ENCODE data around the gene ENC1.
A peak's percentile ranks its signal among the peaks of the same experiment; 100 is the strongest.

Gene ENC1

DNA sequence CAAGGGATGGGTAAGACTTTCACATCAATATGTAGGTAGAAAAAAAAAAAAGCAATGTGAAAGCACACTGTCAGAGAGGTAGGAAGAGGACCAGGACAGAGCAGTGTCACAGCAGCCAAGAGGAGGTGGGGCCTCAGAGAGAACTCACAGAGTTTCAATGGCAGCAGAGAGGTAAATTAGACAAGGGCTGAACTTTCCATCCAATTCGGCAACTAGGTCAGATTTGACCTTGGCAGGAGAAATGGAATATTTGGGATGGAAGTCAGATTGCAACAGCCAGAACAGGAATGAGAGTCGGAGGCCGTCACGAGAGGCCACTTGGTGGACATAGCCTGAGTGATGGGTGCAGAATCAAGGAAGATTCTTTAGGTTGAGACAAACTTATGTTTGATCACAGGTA is 57.7 kb downstream of the ENC1 start:
- no peaks in the 10 kb centered on the region for H3K9me3 ChIP-seq (ENCODE audit: insufficient read depth, low read length, severe bottlenecking)
- H3K4me1 ChIP-seq (ENCODE audit: insufficient read depth, low read length), result no peaks in the 10 kb centered on the region
- H3K4me2 ChIP-seq (ENCODE audit: insufficient read depth, low read length), result no peak overlapping the region
- DNase-seq (no peak), ATAC-seq (ENCODE audit: insufficient read depth, low read depth) (no peak)
- no peak for TF ChIP-seq EZH2 (IDR thresholded peaks at IDR 0.05; ENCODE audit: borderline replicate concordance, low read depth, low read length, severe bottlenecking)
- TF ChIP-seq, protein P1, sequence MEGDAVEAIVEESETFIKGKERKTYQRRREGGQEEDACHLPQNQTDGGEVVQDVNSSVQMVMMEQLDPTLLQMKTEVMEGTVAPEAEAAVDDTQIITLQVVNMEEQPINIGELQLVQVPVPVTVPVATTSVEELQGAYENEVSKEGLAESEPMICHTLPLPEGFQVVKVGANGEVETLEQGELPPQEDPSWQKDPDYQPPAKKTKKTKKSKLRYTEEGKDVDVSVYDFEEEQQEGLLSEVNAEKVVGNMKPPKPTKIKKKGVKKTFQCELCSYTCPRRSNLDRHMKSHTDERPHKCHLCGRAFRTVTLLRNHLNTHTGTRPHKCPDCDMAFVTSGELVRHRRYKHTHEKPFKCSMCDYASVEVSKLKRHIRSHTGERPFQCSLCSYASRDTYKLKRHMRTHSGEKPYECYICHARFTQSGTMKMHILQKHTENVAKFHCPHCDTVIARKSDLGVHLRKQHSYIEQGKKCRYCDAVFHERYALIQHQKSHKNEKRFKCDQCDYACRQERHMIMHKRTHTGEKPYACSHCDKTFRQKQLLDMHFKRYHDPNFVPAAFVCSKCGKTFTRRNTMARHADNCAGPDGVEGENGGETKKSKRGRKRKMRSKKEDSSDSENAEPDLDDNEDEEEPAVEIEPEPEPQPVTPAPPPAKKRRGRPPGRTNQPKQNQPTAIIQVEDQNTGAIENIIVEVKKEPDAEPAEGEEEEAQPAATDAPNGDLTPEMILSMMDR (IDR thresholded peaks at IDR 0.05; ENCODE audit: borderline replicate concordance, extremely low read depth, low read length, poor library complexity, severe bottlenecking), result no peak
- no peaks in the 10 kb centered on the region for H3K27me3 ChIP-seq (ENCODE audit: insufficient read depth, low read length, poor library complexity)
- H2AFZ ChIP-seq (ENCODE audit: low read depth, low read length), result no peak overlapping the region
- no peak overlapping the region for H3K4me3 ChIP-seq (ENCODE audit: low read depth in 1 of 2, low read length in 2 of 2)
- no peaks in the 10 kb centered on the region for H4K20me1 ChIP-seq (ENCODE audit: insufficient read depth, low read length)
- H3K79me2 ChIP-seq (ENCODE audit: insufficient read depth, low read length), result no peaks in the 10 kb centered on the region
- H3K27ac ChIP-seq (ENCODE audit: low read length), result no peak overlapping the region
- H3K9ac ChIP-seq (ENCODE audit: low read depth, low read length), result no peak overlapping the region
- H3K36me3 ChIP-seq (ENCODE audit: insufficient read depth, low read length), result no peaks in the 10 kb centered on the region

- Histone ChIP-seq H2AFZ (ENCODE audit: low read depth, low read length) (no peak overlapping the region), H3K4me2 (ENCODE audit: insufficient read depth, low read length) (no peak overlapping the region), H3K4me3 (ENCODE audit: low read depth in 1 of 2, low read length in 2 of 2) (no peak overlapping the region), H3K27ac (ENCODE audit: low read length) (no peak overlapping the region), H3K36me3 (ENCODE audit: insufficient read depth, low read length) (no peaks in the 10 kb centered on the region), H3K9ac (ENCODE audit: low read depth, low read length) (no peak overlapping the region), H3K27me3 (ENCODE audit: insufficient read depth, low read length, poor library complexity) (no peaks in the 10 kb centered on the region), H3K9me3 (ENCODE audit: insufficient read depth, low read length, severe bottlenecking) (no peaks in the 10 kb centered on the region), H3K4me1 (ENCODE audit: insufficient read depth, low read length) (no peaks in the 10 kb centered on the region), H3K79me2 (ENCODE audit: insufficient read depth, low read length) (no peaks in the 10 kb centered on the region), H4K20me1 (ENCODE audit: insufficient read depth, low read length) (no peaks in the 10 kb centered on the region)
- no peak for DNase-seq
- ATAC-seq (ENCODE audit: insufficient read depth, low read depth), result no peak
- TF ChIP-seq EZH2 (IDR thresholded peaks at IDR 0.05; ENCODE audit: borderline replicate concordance, low read depth, low read length, severe bottlenecking), result no peak
- TF ChIP-seq, protein P1 (IDR thresholded peaks at IDR 0.05; ENCODE audit: borderline replicate concordance, extremely low read depth, low read length, poor library complexity, severe bottlenecking), result no peak
Observed at GRCh38 chr5:74581988-74582365, 58.6 kb downstream of the ENC1 start.

GRCh38 chr5:74580729-74581109 is 59.8 kb downstream of the ENC1 start:
- H4K20me1 ChIP-seq (ENCODE audit: insufficient read depth, low read length), result no peaks in the 10 kb centered on the region
- H3K4me2 ChIP-seq (ENCODE audit: insufficient read depth, low read length), result no peak overlapping the region
- H3K36me3 ChIP-seq (ENCODE audit: insufficient read depth, low read length), result no peaks in the 10 kb centered on the region
- TF ChIP-seq EZH2 (IDR thresholded peaks at IDR 0.05; ENCODE audit: borderline replicate concordance, low read depth, low read length, severe bottlenecking), result no peak
- TF ChIP-seq, protein P1 (IDR thresholded peaks at IDR 0.05; ENCODE audit: borderline replicate concordance, extremely low read depth, low read length, poor library complexity, severe bottlenecking), result no peak
- no peaks in the 10 kb centered on the region for H3K4me1 ChIP-seq (ENCODE audit: insufficient read depth, low read length)
- H3K4me3 ChIP-seq (ENCODE audit: low read depth in 1 of 2, low read length in 2 of 2), result no peak overlapping the region
- no peak overlapping the region for H2AFZ ChIP-seq (ENCODE audit: low read depth, low read length)
- no peak overlapping the region for H3K27ac ChIP-seq (ENCODE audit: low read length)
- ATAC-seq (ENCODE audit: insufficient read depth, low read depth) (no peak), DNase-seq (no peak)
- H3K27me3 ChIP-seq (ENCODE audit: insufficient read depth, low read length, poor library complexity), result no peaks in the 10 kb centered on the region
- H3K9ac ChIP-seq (ENCODE audit: low read depth, low read length), result no peak overlapping the region
- no peaks in the 10 kb centered on the region for H3K9me3 ChIP-seq (ENCODE audit: insufficient read depth, low read length, severe bottlenecking)
- no peaks in the 10 kb centered on the region for H3K79me2 ChIP-seq (ENCODE audit: insufficient read depth, low read length)

DNA sequence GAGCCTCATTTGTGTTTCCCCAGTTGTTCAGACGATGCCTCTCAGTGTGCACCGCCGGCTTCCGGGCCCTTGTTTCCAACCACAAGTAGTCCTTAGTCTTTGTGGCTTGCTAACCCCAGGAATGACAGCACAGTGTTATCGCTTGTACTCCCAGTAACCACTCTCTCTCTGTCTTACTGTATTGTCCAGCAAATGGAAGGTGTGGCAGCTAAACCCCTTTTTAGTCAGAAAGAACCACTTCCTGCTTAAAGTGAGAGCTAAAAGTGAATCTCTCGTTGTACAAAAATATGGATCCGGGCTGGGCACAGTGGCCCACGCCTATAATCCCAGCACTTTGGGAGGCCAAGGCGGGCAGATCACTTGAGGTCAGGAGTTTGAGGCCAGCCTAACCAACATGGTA is 61.3 kb downstream of the ENC1 start:
- H3K9me3 ChIP-seq (ENCODE audit: insufficient read depth, low read length, severe bottlenecking), result no peaks in the 10 kb centered on the region
- no peaks in the 10 kb centered on the region for H3K4me1 ChIP-seq (ENCODE audit: insufficient read depth, low read length)
- H4K20me1 ChIP-seq (ENCODE audit: insufficient read depth, low read length), result no peaks in the 10 kb centered on the region
- no peak overlapping the region for H3K4me2 ChIP-seq (ENCODE audit: insufficient read depth, low read length)
- H2AFZ ChIP-seq (ENCODE audit: low read depth, low read length), result no peak overlapping the region
- no peaks in the 10 kb centered on the region for H3K36me3 ChIP-seq (ENCODE audit: insufficient read depth, low read length)
- no peak overlapping the region for H3K4me3 ChIP-seq (ENCODE audit: low read depth in 1 of 2, low read length in 2 of 2)
- no peak overlapping the region for H3K9ac ChIP-seq (ENCODE audit: low read depth, low read length)
- H3K79me2 ChIP-seq (ENCODE audit: insufficient read depth, low read length), result no peaks in the 10 kb centered on the region
- ATAC-seq (ENCODE audit: insufficient read depth, low read depth), result peak; percentile 96
- TF ChIP-seq EZH2 (IDR thresholded peaks at IDR 0.05; ENCODE audit: borderline replicate concordance, low read depth, low read length, severe bottlenecking), result no peak
- TF ChIP-seq, protein P1 (IDR thresholded peaks at IDR 0.05; ENCODE audit: borderline replicate concordance, extremely low read depth, low read length, poor library complexity, severe bottlenecking), result no peak
- peak; percentile 46 for DNase-seq
- H3K27ac ChIP-seq (ENCODE audit: low read length), result no peak overlapping the region
- H3K27me3 ChIP-seq (ENCODE audit: insufficient read depth, low read length, poor library complexity), result no peaks in the 10 kb centered on the region

Data from DND-41 (cell line).